ENCODE measurements around the gene DCAF5.
"Not testable (repeated sequence)": the region's sequence is repeated elsewhere in the genome, so short reads cannot be mapped to it uniquely, and the experiment has no call there.

The DCAF5 gene

GRCh38 chr14:69152902-69153151, at the start of gene DCAF5:
Gene DCAF5, minus strand, starts transcription at chr14:69153119. Its CDS starts 141 bp downstream, at chr14:69152978.
- DNase-seq (ENCODE audit: low spot score): peak; percentile 93

- DNase-seq (ENCODE audit: low spot score): no peak
These were observed 46.9 kb upstream of the DCAF5 start for GRCh38 chr14:69199786-69200185.

DNA sequence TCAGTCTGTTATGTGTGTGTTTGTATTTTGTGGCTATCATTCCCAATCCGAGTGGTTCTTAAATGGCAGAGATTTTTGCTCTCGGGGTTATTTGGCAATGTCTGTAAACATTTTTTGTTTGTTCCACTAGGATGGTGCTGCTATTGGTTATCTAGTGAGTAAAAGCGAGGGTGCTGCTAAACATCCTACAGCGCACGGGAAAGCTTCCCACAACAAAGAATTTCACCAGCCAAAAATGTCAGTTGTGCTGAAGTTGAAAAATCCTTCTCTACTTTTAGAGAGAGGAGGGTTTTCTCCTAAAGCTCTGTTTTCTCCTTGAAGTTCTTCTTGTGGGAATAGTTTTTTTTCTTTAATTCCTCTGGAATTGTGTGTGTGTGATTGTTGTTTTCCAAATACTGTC, 40.8 kb upstream of the DCAF5 start:
- DNase-seq (ENCODE audit: low spot score): no peak

DNA sequence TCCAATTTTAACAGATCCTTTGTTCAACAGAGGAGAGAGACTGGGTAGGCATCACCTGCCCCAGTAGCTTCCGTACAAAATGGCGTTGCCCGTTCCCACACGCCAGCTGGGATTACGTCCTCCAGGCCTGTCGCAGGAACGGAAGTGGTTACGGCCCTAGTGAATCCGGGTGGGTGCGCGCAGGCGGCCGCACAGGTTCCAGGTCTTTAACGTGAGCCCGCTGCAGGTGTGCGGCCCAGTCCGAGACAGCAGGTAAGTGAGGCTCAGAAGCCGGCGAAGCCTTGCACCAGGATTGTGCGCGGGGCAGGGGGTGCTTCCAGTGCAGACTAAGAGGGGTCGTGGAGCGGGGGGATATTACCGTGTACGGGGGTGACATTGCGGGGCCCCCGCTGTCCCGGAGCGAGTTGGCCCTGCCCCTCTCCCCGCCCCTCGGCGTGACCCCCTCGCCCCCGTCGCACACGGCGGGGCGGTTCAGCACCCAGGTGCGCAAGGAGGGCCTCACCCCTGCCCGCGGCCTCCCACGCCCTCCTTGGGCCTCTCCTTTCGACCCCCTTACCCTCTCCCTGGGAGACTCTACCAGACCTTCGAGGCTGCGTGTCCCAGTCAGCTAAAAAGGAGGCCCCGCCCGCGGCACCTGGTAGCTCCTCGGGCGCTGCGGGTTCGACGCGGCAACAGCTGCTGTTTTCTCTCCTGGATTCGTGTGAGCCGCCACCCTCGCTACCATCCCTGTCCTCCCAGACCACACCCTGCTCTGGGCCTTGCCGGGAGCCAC, 38.6 kb upstream of the DCAF5 start, which contains the start of gene EXD2:
TSS of gene EXD2 (plus strand) at position 159 of the 772 bp plus-strand sequence. CDS start 17,973 bp downstream, outside the sequence.
- DNase-seq (ENCODE audit: low spot score): peak; percentile 97

GRCh38 chr14:69190191-69190590, 37.3 kb upstream of the DCAF5 start:
- no peak for DNase-seq (ENCODE audit: low spot score)

DNA sequence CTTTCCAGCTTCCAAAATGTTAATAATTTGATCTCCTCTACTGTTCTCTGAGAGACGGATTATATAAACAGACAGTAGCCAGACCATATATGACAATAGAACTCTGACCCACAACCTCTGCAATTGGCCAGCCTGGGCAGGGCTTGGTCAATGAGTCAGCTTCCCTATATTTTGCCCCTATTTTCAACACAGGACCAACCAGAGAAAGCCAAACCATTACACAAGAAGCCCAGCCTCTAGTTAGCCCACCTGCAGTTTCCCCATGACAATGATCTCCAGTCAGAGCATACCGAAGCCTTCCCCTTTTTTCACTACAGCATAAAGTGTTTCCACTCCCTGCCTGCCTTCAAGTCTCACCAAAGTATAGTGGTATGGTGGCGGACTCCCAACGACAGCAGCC, 30.8 kb upstream of the DCAF5 start:
- DNase-seq (ENCODE audit: low spot score): no peak

GRCh38 chr14:69182580-69182979, 29.7 kb upstream of the DCAF5 start:
- DNase-seq (ENCODE audit: low spot score): not testable (repeated sequence)

- no peak for DNase-seq (ENCODE audit: low spot score)
These were observed 28.6 kb upstream of the DCAF5 start for GRCh38 chr14:69181491-69181890.

DNA sequence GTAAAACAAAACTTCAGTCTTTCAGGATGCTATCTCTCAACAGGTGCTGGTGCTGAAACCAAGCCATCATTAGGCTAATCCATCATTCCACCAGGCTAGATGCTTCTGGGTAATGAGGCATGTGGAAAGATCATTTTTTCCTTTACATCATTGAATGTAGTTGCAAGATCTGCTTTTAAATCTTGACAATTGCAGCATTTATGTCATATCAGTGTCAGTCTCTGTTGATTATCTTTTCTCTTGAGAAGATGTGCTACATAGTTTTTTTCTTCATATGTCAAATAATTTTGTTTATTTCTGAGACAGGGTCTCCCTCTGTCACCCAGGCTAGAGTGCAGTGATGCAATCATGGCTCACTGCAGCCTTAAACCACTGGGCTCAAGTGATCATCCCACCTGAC, 22.2 kb upstream of the DCAF5 start:
- no peak for DNase-seq (ENCODE audit: low spot score)

GRCh38 chr14:69171569-69171968, 18.6 kb upstream of the DCAF5 start:
- no peak for DNase-seq (ENCODE audit: low spot score)

DNA sequence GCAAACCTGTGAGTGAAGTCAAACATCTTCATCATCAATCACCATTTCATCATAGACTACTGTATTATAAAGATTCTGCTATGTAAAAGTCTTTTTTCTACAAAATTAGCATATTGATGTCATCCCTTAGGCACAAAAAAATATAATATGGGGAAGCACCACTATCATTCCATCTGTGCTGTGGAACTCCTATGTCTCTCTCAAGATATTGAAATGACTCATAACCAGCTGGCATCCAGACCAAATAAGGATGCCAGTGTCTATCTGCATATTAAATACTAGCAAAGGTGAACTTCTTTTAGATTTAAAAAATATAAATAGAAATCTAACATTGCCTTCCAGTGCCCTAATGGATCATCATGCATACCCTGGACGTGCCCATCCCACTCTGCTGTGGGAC, 17.9 kb upstream of the DCAF5 start:
- no peak for DNase-seq (ENCODE audit: low spot score)

DNA sequence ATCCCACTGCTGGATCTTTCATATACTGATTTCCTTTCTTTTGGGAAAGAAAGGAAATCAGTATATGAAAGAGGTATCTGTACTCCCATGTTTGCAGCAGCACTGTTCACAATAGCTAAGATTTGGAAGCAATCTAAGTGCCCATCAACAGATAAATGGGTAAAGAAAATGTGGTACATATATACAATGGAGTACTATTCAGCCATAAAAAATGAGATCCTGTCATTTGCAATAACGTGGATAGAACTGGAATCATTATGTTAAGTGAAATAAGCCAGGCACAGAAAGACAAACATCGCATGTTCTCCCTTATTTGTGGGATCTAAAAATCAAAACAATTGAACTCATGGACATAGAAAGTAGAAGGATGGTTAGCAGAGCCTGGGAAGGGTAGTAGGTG, 12.9 kb upstream of the DCAF5 start:
- not testable (repeated sequence) for DNase-seq (ENCODE audit: low spot score)

DNA sequence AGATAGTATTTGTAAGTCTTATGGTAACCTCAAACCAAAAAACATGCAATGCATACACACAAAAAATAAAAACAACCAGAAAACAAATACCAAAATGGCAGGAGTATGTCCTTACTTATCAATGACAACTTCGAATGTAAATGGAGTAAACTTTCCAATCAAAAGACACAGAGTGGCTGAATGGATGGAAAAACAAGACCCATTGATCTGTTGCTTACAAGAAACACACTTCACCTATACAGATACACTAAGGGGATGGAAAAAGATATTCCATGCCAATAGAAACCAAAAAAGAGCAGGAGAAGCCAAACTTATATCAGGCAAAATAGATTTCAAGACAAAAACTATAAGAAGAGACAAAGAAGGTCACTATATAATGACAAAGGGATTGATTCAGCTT, 8.7 kb upstream of the DCAF5 start:
- DNase-seq (ENCODE audit: low spot score): no peak

DNA sequence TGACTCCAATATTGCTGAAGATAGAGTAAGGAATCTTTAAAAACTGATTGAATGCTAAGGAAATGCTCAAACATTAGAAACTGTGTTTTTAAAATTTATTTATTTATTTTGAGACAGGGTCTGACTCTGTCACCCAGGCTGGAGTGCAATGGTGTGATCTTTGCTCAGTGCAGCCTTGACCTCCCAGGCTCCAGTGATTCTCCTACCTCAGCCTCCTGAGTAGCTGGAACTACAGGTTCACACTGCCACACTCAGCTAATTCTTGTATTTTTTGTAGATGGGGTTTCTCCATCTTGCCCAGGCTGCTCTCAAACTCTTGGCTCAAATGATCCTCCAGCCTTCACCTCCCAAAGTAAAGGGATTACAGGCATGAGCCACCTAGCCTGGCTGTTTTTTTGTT, 3.3 kb upstream of the DCAF5 start:
- DNase-seq (ENCODE audit: low spot score): no peak

GRCh38 chr14:69154779-69155178, 1.9 kb upstream of the DCAF5 start:
- peak; percentile 48 for DNase-seq (ENCODE audit: low spot score)

GRCh38 chr14:69153873-69154270, 953 bp upstream of the DCAF5 start:
- DNase-seq (ENCODE audit: low spot score): peak; percentile 50

DNA sequence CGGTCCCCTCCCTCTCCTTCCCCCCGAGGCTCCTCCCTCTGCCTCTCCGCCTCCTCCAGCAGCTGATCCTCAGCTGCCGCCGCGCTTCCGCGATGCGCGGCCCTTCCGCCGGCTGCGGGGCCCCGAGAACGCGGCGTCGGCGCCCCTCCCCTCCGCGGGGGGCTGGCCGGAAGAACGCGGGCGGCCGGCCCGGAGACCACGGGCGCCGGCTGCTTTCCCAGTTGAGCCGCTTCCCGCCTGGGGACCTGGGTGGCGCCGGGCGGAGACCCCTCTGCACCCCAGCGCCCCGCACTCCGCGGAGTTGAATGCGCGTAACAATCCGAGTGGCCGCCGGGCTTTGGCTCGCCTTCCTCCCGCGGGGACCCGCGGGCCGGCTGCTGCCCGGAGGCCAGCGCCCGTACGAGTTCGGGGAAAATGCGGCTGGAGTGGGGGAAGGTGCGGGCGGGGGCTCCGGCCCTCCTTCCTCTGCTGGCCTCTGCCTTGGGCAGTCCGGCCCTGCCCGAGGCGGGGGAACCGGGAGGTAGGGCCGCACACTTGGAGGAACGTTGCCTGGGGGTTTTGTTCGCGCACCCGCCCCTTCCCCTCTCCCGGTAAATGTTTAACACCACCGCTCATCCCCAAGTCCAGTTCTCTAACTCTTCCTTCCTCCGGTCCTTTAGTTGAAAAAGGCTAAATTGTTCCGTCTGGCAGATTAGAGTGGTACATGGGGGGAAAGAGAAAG, 393 bp upstream of the DCAF5 start:
- DNase-seq (ENCODE audit: low spot score): no peak

- no peak for DNase-seq (ENCODE audit: low spot score)
These were observed 578 bp downstream of the DCAF5 start for GRCh38 chr14:69152181-69152901.

DNA sequence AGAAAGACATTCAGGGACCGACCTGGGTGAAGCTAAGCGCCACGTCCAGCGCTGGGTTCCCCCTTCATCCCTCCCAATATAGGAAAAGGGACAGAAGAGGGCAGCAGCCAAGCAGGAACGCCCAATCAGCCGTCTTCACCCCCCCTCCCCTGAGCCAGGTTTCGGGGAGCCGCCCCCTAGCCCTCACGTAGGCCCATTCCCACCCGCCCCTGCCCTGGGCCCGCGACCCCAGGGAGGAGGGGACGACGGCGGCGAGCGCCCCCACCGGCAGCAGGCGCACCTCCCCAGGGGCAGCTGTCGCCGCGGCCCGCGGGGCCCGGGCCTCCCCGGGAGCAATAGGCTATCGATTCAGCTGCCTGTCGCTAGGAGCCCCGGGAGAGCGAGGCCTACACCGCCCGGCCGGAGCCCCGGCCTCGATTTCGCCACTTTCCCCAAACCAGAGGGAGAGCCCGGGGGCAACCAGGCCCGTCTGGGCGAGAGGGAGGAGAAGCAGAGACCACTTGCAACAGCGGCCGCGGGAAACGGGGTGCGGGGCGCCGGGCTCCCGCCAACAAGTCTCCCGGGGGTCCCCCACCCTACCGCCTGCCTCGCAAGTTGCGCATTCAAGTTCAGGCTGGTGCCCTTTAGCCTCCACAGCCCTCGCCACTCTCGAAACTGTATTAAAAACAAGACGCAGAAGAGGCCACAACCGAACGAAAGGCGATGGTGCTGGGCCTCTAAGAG, 1.3 kb downstream of the DCAF5 start:
- peak; percentile 73 for DNase-seq (ENCODE audit: low spot score)

DNA sequence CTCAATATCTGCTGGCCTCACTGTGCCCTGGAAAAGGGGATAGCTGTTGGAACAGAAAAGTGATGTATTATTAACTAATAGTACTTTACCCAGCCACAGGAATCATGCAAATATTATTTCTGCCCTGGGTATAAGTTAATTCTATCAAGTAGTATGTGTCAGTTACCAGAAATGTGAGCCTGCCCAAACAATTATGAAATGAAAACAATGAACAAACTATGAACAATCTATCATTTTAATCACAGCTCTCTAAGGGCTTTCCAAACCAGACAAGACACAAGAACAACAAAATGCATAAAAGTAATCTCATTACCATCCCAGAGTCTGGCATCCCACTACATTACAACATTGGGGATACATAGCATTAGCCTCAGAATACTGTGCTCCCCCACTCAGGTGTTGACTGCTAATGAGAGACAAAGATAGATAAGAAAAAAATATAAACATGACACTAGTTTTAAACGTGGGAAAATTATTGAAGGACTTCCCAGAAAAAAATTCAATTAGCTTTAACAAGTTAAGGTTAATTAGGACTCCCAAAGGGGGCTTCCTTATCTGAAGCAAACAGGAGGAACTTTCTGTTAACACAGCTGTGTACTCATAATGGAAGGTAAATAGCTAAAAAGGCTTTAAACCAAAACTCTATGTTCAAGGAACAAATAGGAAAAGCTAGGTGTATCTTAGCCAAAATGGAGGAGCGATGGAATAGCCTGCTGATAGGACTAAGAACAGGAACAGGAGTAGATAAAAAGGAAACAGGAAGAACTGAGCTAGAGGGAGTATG, 3.3 kb downstream of the DCAF5 start:
- no peak for DNase-seq (ENCODE audit: low spot score)

- DNase-seq (ENCODE audit: low spot score): no peak
These were observed 10.8 kb downstream of the DCAF5 start for GRCh38 chr14:69142101-69142500.

GRCh38 chr14:69141550-69141949, 11.4 kb downstream of the DCAF5 start:
- no peak for DNase-seq (ENCODE audit: low spot score)
